Common myeloid progenitor, CD34-positive (primary cell): ENCODE measurements around the gene CADM2.

Experiments
- CTCF ChIA-PET: fragments of 350-600 bp; sonication (Branson Sonifier 250); formaldehyde crosslinking; loops from one replicate; lab custom pipeline; 2021; ENCODE audit warnings: antibody characterized with exemption; lab: Charles Lee
- POLR2A ChIA-PET: fragments of 350-600 bp; sonication (Branson Sonifier 250); formaldehyde crosslinking; loops from one replicate; lab custom pipeline; 2021; ENCODE audit warnings: antibody characterized with exemption; lab: Charles Lee
- DNase-seq, 3 donors: peaks; one replicate each; pipeline versions ENCODE4 v3.0.0 to v3.0.0-alpha.2; 2013
- H3K27ac ChIP-seq, 2 experiments: 1 replicate in 1 of 2; 2 replicates in 1 of 2; pipeline ENCODE4 v1.7.0; 2013; ENCODE audit warnings: inconsistent platforms in 2 of 2, low read length in 2 of 2, mild to moderate bottlenecking in 2 of 2, low read depth in 1 of 2, moderate library complexity in 1 of 2; ENCODE audit not compliant: severe bottlenecking in 2 of 2, insufficient read depth in 1 of 2, poor library complexity in 1 of 2
- H3K27me3 ChIP-seq, 5 experiments: replicated peaks in 2 of 5; 1 replicate in 3 of 5; 2 replicates in 2 of 5; pipeline versions ENCODE4 v1.6.1 to v1.7.0; 2013; ENCODE audit warnings: low read length in 4 of 5, mild to moderate bottlenecking in 2 of 5, moderate library complexity in 2 of 5, inconsistent platforms in 1 of 5; ENCODE audit not compliant: insufficient read depth in 5 of 5, control insufficient read depth in 4 of 5
- H3K36me3 ChIP-seq, 4 experiments: 1 replicate in 2 of 4; 2 replicates in 2 of 4; pipeline versions ENCODE4 v1.6.1 to v1.7.0; 2013; ENCODE audit warnings: low read length in 3 of 4, control low read depth in 1 of 4, mild to moderate bottlenecking in 1 of 4; ENCODE audit not compliant: control insufficient read depth in 4 of 4, insufficient read depth in 4 of 4
- H3K4me1 ChIP-seq, 4 experiments: 1 replicate in 3 of 4; 2 replicates in 1 of 4; pipeline versions ENCODE4 v1.6.1 to v1.7.1; 2013; ENCODE audit warnings: low read length in 3 of 4, mild to moderate bottlenecking in 3 of 4, control low read depth in 1 of 4, inconsistent platforms in 1 of 4, moderate library complexity in 1 of 4; ENCODE audit not compliant: control insufficient read depth in 4 of 4, insufficient read depth in 4 of 4; ENCODE audit errors: control extremely low read depth in 1 of 4
- H3K4me3 ChIP-seq, 7 experiments: 1 replicate in 4 of 7; 2 replicates in 3 of 7; pipeline versions ENCODE4 v1.5.1 to v1.7.0; 2013; ENCODE audit warnings: mild to moderate bottlenecking in 7 of 7, low read length in 6 of 7, moderate library complexity in 6 of 7, inconsistent platforms in 2 of 7, low read depth in 2 of 7, control low read depth in 1 of 7; ENCODE audit not compliant: insufficient read depth in 4 of 7, control insufficient read depth in 1 of 7; ENCODE audit errors: extremely low read depth in 1 of 7
- H3K9me3 ChIP-seq, 5 experiments: 1 replicate in 4 of 5; 2 replicates in 1 of 5; pipeline versions ENCODE4 v1.6.1 to v1.7.1; 2013; ENCODE audit warnings: low read length in 4 of 5, mild to moderate bottlenecking in 2 of 5, inconsistent platforms in 1 of 5, low read depth in 1 of 5, moderate library complexity in 1 of 5; ENCODE audit not compliant: control insufficient read depth in 4 of 5, insufficient read depth in 2 of 5; ENCODE audit errors: control extremely low read depth in 1 of 5
- WGBS: methylation state at CpG from one replicate; pipeline ENCODE4 v1.1.5; 2013; ENCODE audit not compliant: insufficient coverage; 5-methylcytosine and 5-hydroxymethylcytosine counted together

The CADM2 gene

GRCh38 chr3:85591451-85591850 is 632.7 kb downstream of the CADM2 start:
- Histone ChIP-seq H3K27ac (no peak overlapping the region), H3K9me3 (no peaks in the 10 kb centered on the region), H3K4me1 (no peaks in the 10 kb centered on the region), H3K36me3 (no peaks in the 10 kb centered on the region), H3K27me3 (no peaks in the 10 kb centered on the region), H3K4me3 (no peak overlapping the region)
- WGBS, result 100% methylated on average over 1 of the region's 2 CpGs
- CTCF ChIA-PET, result no interaction called here
- POLR2A ChIA-PET, result no interaction called here
- DNase-seq, result no peak

GRCh38 chr3:85592256-85592655 is 633.5 kb downstream of the CADM2 start:
- Histone ChIP-seq H3K4me3 (no peak overlapping the region), H3K27ac (no peak overlapping the region), H3K27me3 (no peaks in the 10 kb centered on the region), H3K36me3 (no peaks in the 10 kb centered on the region), H3K9me3 (no peaks in the 10 kb centered on the region), H3K4me1 (no peaks in the 10 kb centered on the region)
- CTCF ChIA-PET, result no interaction called here
- no CpG with 5 or more reads among the region's 1 CpG for WGBS
- POLR2A ChIA-PET, result no interaction called here
- DNase-seq, result no peak

- Histone ChIP-seq H3K27ac (no peak overlapping the region), H3K4me3 (no peak overlapping the region), H3K4me1 (no peaks in the 10 kb centered on the region), H3K9me3 (no peaks in the 10 kb centered on the region), H3K27me3 (no peaks in the 10 kb centered on the region), H3K36me3 (no peaks in the 10 kb centered on the region)
- ChIA-PET CTCF (no interaction called here), POLR2A (no interaction called here)
- DNase-seq, result no peak
- WGBS, result no CpG with 5 or more reads among the region's 1 CpG
Observed at GRCh38 chr3:85594676-85595075, 635.9 kb downstream of the CADM2 start.

- DNase-seq, result no peak
- POLR2A ChIA-PET, result no interaction called here
- no CpG with 5 or more reads among the region's 1 CpG for WGBS
- Histone ChIP-seq H3K9me3 (no peaks in the 10 kb centered on the region), H3K4me3 (no peak overlapping the region), H3K4me1 (no peaks in the 10 kb centered on the region), H3K27me3 (no peaks in the 10 kb centered on the region), H3K36me3 (no peaks in the 10 kb centered on the region), H3K27ac (no peak overlapping the region)
- CTCF ChIA-PET, result no interaction called here
Observed at GRCh38 chr3:85603378-85603777, 644.6 kb downstream of the CADM2 start.

GRCh38 chr3:85604641-85605040 is 645.9 kb downstream of the CADM2 start:
- no peaks in the 10 kb centered on the region for H3K4me1 ChIP-seq
- CTCF ChIA-PET, result no interaction called here
- no peaks in the 10 kb centered on the region for H3K9me3 ChIP-seq
- no peak overlapping the region for H3K4me3 ChIP-seq
- POLR2A ChIA-PET, result no interaction called here
- no peak overlapping the region for H3K27ac ChIP-seq
- H3K27me3 ChIP-seq, result no peaks in the 10 kb centered on the region
- no peak for DNase-seq
- WGBS, result no CpG with 5 or more reads among the region's 3 CpGs
- H3K36me3 ChIP-seq, result no peaks in the 10 kb centered on the region

GRCh38 chr3:85605066-85605465 is 646.3 kb downstream of the CADM2 start:
- CTCF ChIA-PET, result no interaction called here
- no peaks in the 10 kb centered on the region for H3K4me1 ChIP-seq

GRCh38 chr3:85626662-85627061 is 667.9 kb downstream of the CADM2 start:
- H3K36me3 ChIP-seq, result no peaks in the 10 kb centered on the region
- POLR2A ChIA-PET, result interaction anchor here (0.6 kb wide), 1 partner anchor 10 kb away, joined by 4 read pairs; no protein-coding TSS in a partner anchor

More at GRCh38 chr3:85605066-85605465, 646.3 kb downstream of the CADM2 start:
- no peak for DNase-seq
- no peak overlapping the region for H3K27ac ChIP-seq
- H3K9me3 ChIP-seq, result no peaks in the 10 kb centered on the region
- WGBS, result 100% methylated on average over 1 of the region's 2 CpGs
- H3K36me3 ChIP-seq, result no peaks in the 10 kb centered on the region
- POLR2A ChIA-PET, result no interaction called here
- no peak overlapping the region for H3K4me3 ChIP-seq
- H3K27me3 ChIP-seq, result no peaks in the 10 kb centered on the region

More at GRCh38 chr3:85626662-85627061, 667.9 kb downstream of the CADM2 start:
- DNase-seq, result no peak
- no peaks in the 10 kb centered on the region for H3K4me1 ChIP-seq
- H3K27ac ChIP-seq, result no peak overlapping the region
- 43% methylated on average over 2 of the region's 2 CpGs for WGBS
- H3K9me3 ChIP-seq, result no peaks in the 10 kb centered on the region
- CTCF ChIA-PET, result no interaction called here
- no peak overlapping the region for H3K4me3 ChIP-seq
- no peaks in the 10 kb centered on the region for H3K27me3 ChIP-seq
